VCaP (cell line): ENCODE measurements around the gene CD276.

Source experiments
- H3K27ac ChIP-seq: fragments of 450-650 bp; 2 replicates; pipeline ENCODE4 v1.5.1; 2017
- CTCF ChIP-seq: fragments of 450-650 bp; conservative IDR thresholded peaks from 2 replicates; pipeline ENCODE4 v1.5.1; 2017; ENCODE audit warnings: mild to moderate bottlenecking, moderate library complexity

Gene CD276

GRCh38 chr15:73753250-73754130, 69.3 kb downstream of the CD276 start, which contains the start of gene INSYN1:
Gene INSYN1, minus strand, starts transcription at chr15:73753351. Its CDS starts 2,221 bp downstream, at chr15:73751130.
- H3K27ac ChIP-seq, result peak within 1 kb of the TSS; percentile 60; the same call in 1 of the 2 replicates
- no peak for TF ChIP-seq CTCF

GRCh38 chr15:73754461-73754860, 70.3 kb downstream of the CD276 start:
- no peak for TF ChIP-seq CTCF
- H3K27ac ChIP-seq, result no peak overlapping the region

- TF ChIP-seq CTCF, result no peak
- no peak overlapping the region for H3K27ac ChIP-seq
Observed at GRCh38 chr15:73755481-73755880, 71.3 kb downstream of the CD276 start.

- TF ChIP-seq CTCF, result no peak
- no peak overlapping the region for H3K27ac ChIP-seq
Observed at GRCh38 chr15:73755946-73756345, 71.8 kb downstream of the CD276 start.

- H3K27ac ChIP-seq, result no peak overlapping the region
- no peak for TF ChIP-seq CTCF
Observed at GRCh38 chr15:73756390-73756789, 72.2 kb downstream of the CD276 start.

GRCh38 chr15:73756947-73757513, 72.8 kb downstream of the CD276 start:
- no peak overlapping the region for H3K27ac ChIP-seq
- TF ChIP-seq CTCF, result no peak

- TF ChIP-seq CTCF, result no peak
- no peak overlapping the region for H3K27ac ChIP-seq
Observed at GRCh38 chr15:73757571-73757970, 73.4 kb downstream of the CD276 start.
